ENCODE measurements around the gene LCP2. TPM values are rescaled to one million over a fixed set of nuclear protein-coding genes. Genes with fewer than 3 reads are reported as not detected.

The LCP2 gene
- total and polyA plus RNA-seq, 2 of the 4 experiments (the other 2 are of a cell fraction): not detected

- Histone ChIP-seq H3K4me3 (ENCODE audit: insufficient read depth, low read depth, low read length) (no peak overlapping the region), H2BK5ac (ENCODE audit: low read depth, low read length, poor library complexity, severe bottlenecking) (no peak overlapping the region), H3K36me3 (ENCODE audit: control insufficient read depth, insufficient read depth, low read length) (no peaks in the 10 kb centered on the region), H4K20me1 (ENCODE audit: insufficient read depth, low read length) (no peaks in the 10 kb centered on the region), H3K4me1 (ENCODE audit: control insufficient read depth, insufficient read depth, low read length) (no peaks in the 10 kb centered on the region), H4K8ac (ENCODE audit: low read depth in 2 of 2, low read length in 2 of 2) (no peak overlapping the region), H3K79me1 (ENCODE audit: low read depth in 1 of 2, low read length in 2 of 2) (no peaks in the 10 kb centered on the region), H3K9me3 (ENCODE audit: control insufficient read depth, insufficient read depth, low read length) (no peaks in the 10 kb centered on the region), H2AK5ac (ENCODE audit: low read depth, low read length) (no peak overlapping the region), H3K4me2 (ENCODE audit: low read depth, low read length) (no peak overlapping the region), H3K9ac (ENCODE audit: low read depth, low read length) (no peak overlapping the region), H3K23ac (ENCODE audit: low read depth, low read length) (no peak overlapping the region), H4K91ac (ENCODE audit: insufficient read depth, low read depth, low read length) (no peak overlapping the region), H2BK120ac (ENCODE audit: low read depth, low read length) (no peak overlapping the region), H3K4ac (ENCODE audit: low read depth, low read length) (no peak overlapping the region), H2AFZ (replicated peaks; ENCODE audit: low read length, poor library complexity) (no peak overlapping the region), H3K56ac (ENCODE audit: extremely low read depth, insufficient read depth, low read length) (no peak overlapping the region), H3K18ac (ENCODE audit: low read depth, low read length) (no peak overlapping the region), H2AK9ac (replicated peaks; ENCODE audit: low read depth, low read length, poor library complexity) (no peak overlapping the region), H2BK15ac (ENCODE audit: low read depth, low read length) (no peak overlapping the region), H3K27me3 (ENCODE audit: control insufficient read depth, insufficient read depth, low read length) (no peaks in the 10 kb centered on the region), H3K9me1 (ENCODE audit: insufficient read depth, low read length) (no peaks in the 10 kb centered on the region), H4K5ac (ENCODE audit: low read depth, low read length) (no peak overlapping the region), H2BK20ac (ENCODE audit: low read depth, low read length) (no peak overlapping the region), H3K14ac (replicated peaks; ENCODE audit: low read depth, low read length) (no peak overlapping the region), H3K27ac (ENCODE audit: insufficient read depth, low read length) (no peak overlapping the region)
- intact Hi-C loops (cut with micrococcal nuclease): no loop called here
- POLR2A ChIA-PET (ENCODE audit: unreplicated experiment): no interaction called here
- ATAC-seq (ENCODE audit: low read depth) (no peak), DNase-seq (no peak)
- CTCF ChIA-PET: no interaction called here
- no CpG with 5 or more reads among the region's 8 CpGs for WGBS, 2 experiments (ENCODE audit: extremely low coverage in 2 of 2, insufficient read length in 1 of 2)
- BruUV-seq (replicated peaks): no TSS peak
- in situ Hi-C loops (cut with MboI; ENCODE audit: low sequenced_read_pairs): no loop called here
- dilution Hi-C loops (cut with HindIII; ENCODE audit: low sequenced_read_pairs, unreplicated experiment): no loop called here
- TF ChIP-seq BHLHE40 (IDR thresholded peaks at IDR 0.05; ENCODE audit: low read depth, low read length) (no peak), RFX5 (IDR thresholded peaks at IDR 0.05; ENCODE audit: low read depth, low read length) (no peak), MAFK (IDR thresholded peaks at IDR 0.05; ENCODE audit: low read depth, low read length) (no peak), MXI1 (IDR thresholded peaks at IDR 0.05; ENCODE audit: borderline replicate concordance, low read depth, low read length) (no peak), CHD1 (IDR thresholded peaks at IDR 0.05; ENCODE audit: low read depth, low read length) (no peak), MAZ (IDR thresholded peaks at IDR 0.05; ENCODE audit: borderline replicate concordance, low read depth, low read length) (no peak), RCOR1 (IDR thresholded peaks at IDR 0.05; ENCODE audit: insufficient replicate concordance, low read length) (no peak), POLR2A (IDR thresholded peaks at IDR 0.05; ENCODE audit: low read depth, low read length) (no peak), FOS (IDR thresholded peaks at IDR 0.05; ENCODE audit: low read depth, low read length) (no peak), USF2 (IDR thresholded peaks at IDR 0.05; ENCODE audit: low read depth, low read length) (no peak), CEBPB (IDR thresholded peaks at IDR 0.05; ENCODE audit: low read depth, low read length) (no peak), NFE2L2 (IDR thresholded peaks at IDR 0.05; ENCODE audit: low read depth, low read length) (no peak), CTCF (conservative IDR thresholded peaks at IDR 0.05; ENCODE audit: low read depth, low read length) (no peak), SMC3 (IDR thresholded peaks at IDR 0.05; ENCODE audit: low read depth, low read length) (no peak), RAD21 (IDR thresholded peaks at IDR 0.05; ENCODE audit: low read length) (no peak)
- TF ChIP-seq, protein P1, sequence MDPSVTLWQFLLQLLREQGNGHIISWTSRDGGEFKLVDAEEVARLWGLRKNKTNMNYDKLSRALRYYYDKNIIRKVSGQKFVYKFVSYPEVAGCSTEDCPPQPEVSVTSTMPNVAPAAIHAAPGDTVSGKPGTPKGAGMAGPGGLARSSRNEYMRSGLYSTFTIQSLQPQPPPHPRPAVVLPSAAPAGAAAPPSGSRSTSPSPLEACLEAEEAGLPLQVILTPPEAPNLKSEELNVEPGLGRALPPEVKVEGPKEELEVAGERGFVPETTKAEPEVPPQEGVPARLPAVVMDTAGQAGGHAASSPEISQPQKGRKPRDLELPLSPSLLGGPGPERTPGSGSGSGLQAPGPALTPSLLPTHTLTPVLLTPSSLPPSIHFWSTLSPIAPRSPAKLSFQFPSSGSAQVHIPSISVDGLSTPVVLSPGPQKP (IDR thresholded peaks at IDR 0.05; ENCODE audit: borderline replicate concordance, low read depth, low read length): no peak
Observed at GRCh38 chr5:170254056-170254455, 43.5 kb downstream of the LCP2 start.
